GM13977 (cell line): ENCODE data around the gene BTN2A1.

Source experiments
- DNase-seq: peaks from one replicate; pipeline ENCODE4 v3.0.0; 2012; ENCODE audit warnings: low spot score
- in situ Hi-C: fragments of 300-500 bp; cut with MboI; formaldehyde crosslinking; loops from one replicate; pipeline ENCODE4 v1.12.0; 2022; ENCODE audit warnings: low sequenced_read_pairs, low pct_unique_long_range_greater_than_20kb, mixed read lengths, inconsistent platforms; ENCODE audit not compliant: unreplicated experiment
- TF ChIP-seq, protein P1 (sequence below): IDR thresholded peaks from 2 replicates; pipeline ENCODE4 v1.5.1; 2012; ENCODE audit warnings: mild to moderate bottlenecking, control low read depth; ENCODE audit not compliant: insufficient read depth; ENCODE audit errors: extremely low read depth, missing control alignments

The BTN2A1 gene

DNA sequence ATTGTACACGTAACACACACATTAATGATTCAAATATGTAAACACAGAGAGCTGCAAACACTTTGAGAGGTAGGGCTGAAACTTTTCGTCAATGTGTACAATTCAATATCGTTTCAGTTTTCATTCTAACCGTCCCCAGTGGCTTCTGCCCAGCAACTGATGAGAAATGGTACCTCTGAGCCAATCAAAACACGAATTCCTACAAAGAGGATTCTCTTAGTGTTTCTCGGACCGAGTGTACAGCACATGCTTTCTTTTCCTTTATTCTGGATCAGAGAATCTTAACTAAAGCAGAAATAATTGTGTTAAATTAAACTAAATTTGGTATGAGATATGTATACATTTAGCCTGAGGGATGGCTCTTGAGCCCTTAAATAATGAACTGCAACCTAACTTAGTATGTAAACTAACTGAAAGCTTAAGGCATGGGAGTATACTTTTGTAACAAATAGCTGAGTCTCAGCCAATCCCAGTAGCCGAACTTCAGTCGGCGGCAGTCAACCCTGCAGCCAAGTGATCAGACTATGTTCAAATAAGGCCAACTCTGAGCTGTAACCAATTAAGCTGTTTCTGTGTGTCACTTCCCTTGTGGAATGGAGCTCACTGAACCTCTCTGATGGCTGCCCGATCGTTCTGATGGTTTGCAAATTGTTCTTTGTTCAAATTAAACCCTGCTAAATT is 16.1 kb downstream of the BTN2A1 start:
- in situ Hi-C loops = no loop called here
- DNase-seq = peak; percentile 78
- TF ChIP-seq, protein P1, sequence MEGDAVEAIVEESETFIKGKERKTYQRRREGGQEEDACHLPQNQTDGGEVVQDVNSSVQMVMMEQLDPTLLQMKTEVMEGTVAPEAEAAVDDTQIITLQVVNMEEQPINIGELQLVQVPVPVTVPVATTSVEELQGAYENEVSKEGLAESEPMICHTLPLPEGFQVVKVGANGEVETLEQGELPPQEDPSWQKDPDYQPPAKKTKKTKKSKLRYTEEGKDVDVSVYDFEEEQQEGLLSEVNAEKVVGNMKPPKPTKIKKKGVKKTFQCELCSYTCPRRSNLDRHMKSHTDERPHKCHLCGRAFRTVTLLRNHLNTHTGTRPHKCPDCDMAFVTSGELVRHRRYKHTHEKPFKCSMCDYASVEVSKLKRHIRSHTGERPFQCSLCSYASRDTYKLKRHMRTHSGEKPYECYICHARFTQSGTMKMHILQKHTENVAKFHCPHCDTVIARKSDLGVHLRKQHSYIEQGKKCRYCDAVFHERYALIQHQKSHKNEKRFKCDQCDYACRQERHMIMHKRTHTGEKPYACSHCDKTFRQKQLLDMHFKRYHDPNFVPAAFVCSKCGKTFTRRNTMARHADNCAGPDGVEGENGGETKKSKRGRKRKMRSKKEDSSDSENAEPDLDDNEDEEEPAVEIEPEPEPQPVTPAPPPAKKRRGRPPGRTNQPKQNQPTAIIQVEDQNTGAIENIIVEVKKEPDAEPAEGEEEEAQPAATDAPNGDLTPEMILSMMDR = no peak

DNA sequence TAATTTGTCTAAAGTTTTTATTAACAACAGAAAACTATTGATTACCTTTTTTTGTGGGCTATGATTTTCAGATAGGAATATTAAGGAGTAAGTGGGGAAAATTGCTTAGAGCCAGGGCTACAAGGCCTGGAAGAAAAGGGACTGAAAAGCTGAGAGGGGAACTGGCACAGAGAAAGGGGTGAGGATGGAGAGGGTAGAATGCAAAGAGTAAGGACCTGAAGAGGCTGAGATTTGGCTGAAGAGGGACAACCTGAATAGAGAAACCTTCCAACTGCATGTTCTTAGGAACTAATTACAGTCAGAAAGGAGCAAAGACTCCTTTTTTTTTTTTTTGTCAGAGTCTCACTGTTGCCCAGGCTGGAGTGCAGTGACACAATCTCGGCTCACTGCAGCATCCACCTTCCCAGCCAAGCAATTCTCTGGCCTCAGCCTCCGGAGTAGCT is 16.7 kb downstream of the BTN2A1 start:
- TF ChIP-seq, protein P1 = no peak
- DNase-seq = no peak
- in situ Hi-C loops = no loop called here

DNA sequence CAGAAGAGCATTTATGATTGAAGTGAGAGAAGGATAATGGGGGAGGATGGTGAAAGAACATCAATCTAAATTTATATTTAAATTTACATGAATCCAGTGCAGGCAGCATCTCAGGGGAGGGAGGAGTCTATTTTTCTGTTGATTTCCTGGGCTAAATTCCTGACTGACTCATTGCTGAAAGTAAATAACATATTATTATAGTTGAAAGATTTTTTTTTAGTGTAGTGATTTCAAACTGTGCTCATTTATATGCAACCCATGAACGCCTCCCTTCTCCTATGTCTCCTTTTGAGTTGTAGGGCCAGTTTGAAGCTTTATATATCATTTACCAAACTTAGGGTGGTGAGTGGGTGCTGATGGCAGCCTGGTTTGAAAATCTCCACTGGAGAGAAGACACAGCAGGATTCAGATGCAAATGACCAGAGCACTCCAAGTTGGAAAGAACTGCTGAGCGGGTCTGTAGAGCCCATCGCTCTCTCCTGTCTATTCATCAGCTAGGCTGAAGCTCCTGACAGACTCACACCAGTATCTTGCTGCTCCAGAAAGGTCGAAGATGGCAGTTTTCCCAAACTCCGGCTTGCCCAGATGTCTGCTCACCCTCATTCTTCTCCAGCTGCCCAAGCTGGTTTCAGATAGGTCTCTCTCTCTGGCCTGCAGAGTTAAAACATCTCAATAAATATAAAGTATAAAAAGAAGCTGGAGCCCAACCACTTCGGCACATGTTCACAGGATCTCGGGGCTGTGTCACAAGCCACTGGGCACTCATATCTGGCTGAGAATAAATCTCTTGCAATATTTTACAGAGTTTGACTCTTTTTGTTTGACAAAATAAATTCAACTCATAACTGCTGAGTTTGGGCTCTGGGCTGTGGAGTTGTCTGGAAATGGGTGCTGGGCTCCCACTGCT is 18.3 kb downstream of the BTN2A1 start:
- in situ Hi-C loops = no loop called here
- DNase-seq = no peak
- TF ChIP-seq, protein P1 = no peak

DNA sequence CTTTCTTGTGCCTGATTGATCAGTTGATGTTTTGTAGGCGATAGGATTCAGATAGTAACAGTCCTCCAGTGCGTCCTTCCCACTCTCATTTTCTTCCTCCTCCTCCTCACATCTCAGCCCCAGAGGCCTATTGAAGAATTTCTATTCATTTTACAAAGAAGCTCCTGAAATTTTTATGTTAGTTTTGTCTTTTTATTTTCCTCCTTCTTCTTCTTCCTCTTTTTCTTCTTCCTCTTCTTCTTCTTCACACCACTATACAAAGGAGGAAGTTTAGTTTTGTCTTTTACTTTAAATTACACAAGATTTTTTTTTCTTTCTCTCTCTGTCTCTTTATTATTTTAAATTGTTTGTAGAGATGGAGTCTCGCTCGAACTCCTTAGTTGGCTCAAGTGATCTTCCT is 19.1 kb downstream of the BTN2A1 start:
- TF ChIP-seq, protein P1 = no peak
- no peak for DNase-seq
- in situ Hi-C loops = no loop called here

DNA sequence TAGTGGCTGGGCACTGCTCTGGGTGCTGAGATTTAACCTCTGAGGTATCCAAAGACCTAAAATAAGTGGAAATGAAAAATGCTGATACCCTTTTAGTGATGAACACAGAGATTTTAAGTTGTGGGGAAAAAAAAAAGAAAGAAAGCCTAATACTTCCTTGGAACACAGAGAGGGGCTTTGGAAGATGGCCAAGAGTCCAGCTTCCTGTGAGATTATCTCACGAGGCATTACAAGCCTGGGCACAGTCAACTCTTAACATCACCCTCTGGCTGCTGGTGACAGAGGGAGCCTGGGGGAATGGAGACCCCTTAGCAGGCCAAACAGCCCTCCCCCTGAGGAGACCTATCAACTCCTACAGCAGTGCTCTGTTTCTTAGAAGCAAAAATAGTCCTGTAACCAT is 19.7 kb downstream of the BTN2A1 start:
- in situ Hi-C loops = no loop called here
- TF ChIP-seq, protein P1 = no peak
- DNase-seq = no peak

DNA sequence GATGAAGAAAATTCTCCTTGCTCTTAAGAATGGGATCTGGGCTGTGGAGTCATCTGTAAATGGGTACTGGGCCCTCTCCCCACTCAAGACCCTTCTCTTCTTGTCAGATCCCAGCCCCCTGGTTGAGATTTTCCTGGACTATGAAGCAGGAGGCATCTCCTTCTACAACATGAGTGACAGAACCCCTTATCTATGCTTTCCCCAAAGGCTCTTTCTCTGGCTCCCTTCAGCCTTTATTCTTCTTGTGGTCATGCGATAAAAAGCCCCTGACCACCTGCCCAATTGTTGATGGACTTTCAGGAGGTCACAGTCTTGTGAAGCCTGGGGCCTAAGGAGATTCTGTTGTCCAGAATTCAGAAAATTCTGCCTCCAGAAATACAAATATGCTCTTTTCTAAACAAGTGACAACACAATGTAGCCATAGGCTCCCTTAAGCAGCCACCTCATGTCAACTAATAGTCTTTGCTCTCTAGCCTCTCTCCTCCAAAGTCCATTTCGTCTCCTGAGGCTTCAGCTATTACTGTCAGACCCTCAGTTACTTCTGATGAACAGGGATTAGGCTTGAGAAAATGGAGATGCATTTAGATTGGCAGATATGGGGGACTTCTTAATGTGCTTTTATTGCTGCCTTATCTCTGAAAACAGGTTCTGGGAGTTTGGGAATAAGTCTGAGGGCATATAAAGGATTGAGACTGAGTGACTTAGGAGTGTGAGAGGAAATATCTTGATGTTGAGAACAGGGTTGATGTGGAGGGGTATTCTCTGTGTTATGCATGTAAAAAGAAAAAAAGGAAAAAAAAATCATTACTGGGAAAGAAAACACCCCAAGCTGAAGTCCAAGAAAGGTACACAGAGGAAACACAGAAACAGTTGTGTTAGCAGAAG is 20.6 kb downstream of the BTN2A1 start:
- TF ChIP-seq, protein P1 = no peak
- no peak for DNase-seq
- in situ Hi-C loops = no loop called here
